H1 (cell line): ENCODE results near the gene MBNL2. TPM values are rescaled to one million over a fixed set of nuclear protein-coding genes. Genes with fewer than 3 reads are reported as not detected.

Source experiments
- CTCF ChIA-PET: fragments of 300-600 bp; sonication (Branson Sonifier 250); formaldehyde crosslinking; loops from one replicate; lab custom pipeline; 2021; ENCODE audit not compliant: partially characterized antibody; lab: Charles Lee
- POLR2A ChIA-PET: fragments of 300-600 bp; sonication (Branson Sonifier 250); formaldehyde crosslinking; loops from one replicate; lab custom pipeline; 2021; ENCODE audit warnings: inconsistent platforms; ENCODE audit not compliant: partially characterized antibody; lab: Charles Lee
- DNase-seq, 2 experiments: peaks; one replicate each; pipeline versions ENCODE4 v3.0.0 to v3.0.0-alpha.2; 2010 to 2022; ENCODE audit warnings: low spot score in 2 of 2, low read depth in 1 of 2, mixed read lengths in 1 of 2
- FAIRE-seq: peaks from 2 replicates; lab custom pipeline; 2011; peaks lifted over from hg19 to GRCh38; lab: Jason Lieb, UNC
- H2AFZ ChIP-seq: 2 replicates; pipeline ENCODE4 v1.8.1; 2012; ENCODE audit warnings: low read length, inconsistent platforms
- H2AK5ac ChIP-seq: 2 replicates; pipeline ENCODE4 v1.6.1; 2013; ENCODE audit warnings: low read depth, low read length
- H2BK120ac ChIP-seq: replicated peaks from 2 replicates; pipeline ENCODE3; 2013; ENCODE audit warnings: low read depth, low read length, inconsistent platforms
- H2BK12ac ChIP-seq: 2 replicates; pipeline ENCODE4 v1.6.1; 2013; ENCODE audit warnings: low read depth, low read length
- H2BK15ac ChIP-seq: 2 replicates; pipeline ENCODE4 v1.6.1; 2013; ENCODE audit warnings: low read length
- H2BK20ac ChIP-seq: 2 replicates; pipeline ENCODE4 v1.6.1; 2013; ENCODE audit warnings: low read length
- H2BK5ac ChIP-seq: 2 replicates; pipeline ENCODE4 v1.6.1; 2013; ENCODE audit warnings: low read depth, low read length
- H3K14ac ChIP-seq: 2 replicates; pipeline ENCODE4 v1.6.1; 2013; ENCODE audit warnings: inconsistent platforms; ENCODE audit not compliant: insufficient read length
- H3K18ac ChIP-seq: 2 replicates; pipeline ENCODE4 v1.6.1; 2013; ENCODE audit warnings: low read length; ENCODE audit errors: extremely low read depth
- H3K23ac ChIP-seq: 2 replicates; pipeline ENCODE4 v1.6.1; 2013; ENCODE audit warnings: inconsistent platforms; ENCODE audit not compliant: insufficient read length
- H3K23me2 ChIP-seq: 2 replicates; pipeline ENCODE4 v1.6.1; 2013; ENCODE audit warnings: low read depth, low read length
- H3K27ac ChIP-seq: 2 replicates; pipeline ENCODE4 v1.6.1; 2011; ENCODE audit warnings: low read depth, low read length, inconsistent platforms
- H3K27me3 ChIP-seq, 4 experiments: replicated peaks in 1 of 4; 1 replicate in 1 of 4; 2 replicates in 3 of 4; pipeline versions ENCODE4 v1.6.1 to v1.8.1; 2011 to 2013; ENCODE audit warnings: low read length in 3 of 4, mild to moderate bottlenecking in 3 of 4, inconsistent platforms in 2 of 4, mixed read lengths in 2 of 4, moderate library complexity in 1 of 4; ENCODE audit not compliant: control insufficient read depth in 3 of 4, insufficient read depth in 3 of 4; ENCODE audit errors: extremely low read depth in 1 of 4
- H3K36me3 ChIP-seq, 4 experiments: 2 replicates each; pipeline versions ENCODE4 v1.6.1 to v1.8.1; 2011 to 2013; ENCODE audit warnings: mild to moderate bottlenecking in 4 of 4, low read length in 3 of 4, moderate library complexity in 2 of 4, control low read depth in 1 of 4, inconsistent platforms in 1 of 4; ENCODE audit not compliant: insufficient read depth in 4 of 4, control insufficient read depth in 2 of 4
- H3K4ac ChIP-seq: replicated peaks from 2 replicates; pipeline ENCODE3; 2013; ENCODE audit warnings: low read length, low read depth, mixed read lengths, inconsistent platforms; ENCODE audit not compliant: insufficient read length
- H3K4me1 ChIP-seq, 4 experiments: replicated peaks in 1 of 4; 1 replicate in 1 of 4; 2 replicates in 3 of 4; pipeline versions ENCODE4 v1.6.1 to v1.8.1; 2011 to 2013; ENCODE audit warnings: low read length in 3 of 4, inconsistent platforms in 2 of 4, mixed read lengths in 1 of 4; ENCODE audit not compliant: insufficient read depth in 4 of 4, control insufficient read depth in 3 of 4
- H3K4me2 ChIP-seq, 2 experiments: 2 replicates each; pipeline versions ENCODE4 v1.6.1 to v1.8.1; 2011 to 2013; ENCODE audit warnings: low read depth in 2 of 2, low read length in 2 of 2, control low read depth in 1 of 2, inconsistent platforms in 1 of 2, mild to moderate bottlenecking in 1 of 2; ENCODE audit not compliant: insufficient read depth in 1 of 2
- H3K4me3 ChIP-seq, 4 experiments: fragments of 200-600, 300-600 bp in 1 of 4; sonication (generic), shearing (Covaris generic), sonication (Bioruptor Twin) in 1 of 4; 2 replicates each; pipeline versions ENCODE4 v1.5.1 to v1.8.1; 2011 to 2016; ENCODE audit warnings: low read length in 4 of 4, low read depth in 3 of 4, control low read depth in 2 of 4, inconsistent platforms in 2 of 4, mild to moderate bottlenecking in 2 of 4, mixed read lengths in 1 of 4, moderate library complexity in 1 of 4; ENCODE audit not compliant: insufficient read depth in 2 of 4; ENCODE audit errors: extremely low read depth in 1 of 4
- H3K56ac ChIP-seq: replicated peaks from 2 replicates; pipeline ENCODE3; 2013; ENCODE audit warnings: low read depth, mild to moderate bottlenecking, mixed read lengths, low read length, inconsistent platforms; ENCODE audit not compliant: insufficient read length
- H3K79me1 ChIP-seq: 2 replicates; pipeline ENCODE4 v1.6.1; 2013; ENCODE audit warnings: low read depth, low read length, control low read depth
- H3K79me2 ChIP-seq, 2 experiments: 2 replicates each; pipeline versions ENCODE4 v1.6.1 to v1.8.1; 2012 to 2013; ENCODE audit warnings: low read length in 2 of 2, mild to moderate bottlenecking in 2 of 2, inconsistent platforms in 1 of 2; ENCODE audit not compliant: insufficient read depth in 2 of 2, control insufficient read depth in 1 of 2
- H3K9ac ChIP-seq, 4 experiments: replicated peaks in 1 of 4; 1 replicate in 1 of 4; 2 replicates in 3 of 4; pipeline versions ENCODE4 v1.6.1 to v1.8.1; 2011 to 2013; ENCODE audit warnings: low read depth in 3 of 4, low read length in 3 of 4, control low read depth in 2 of 4, mild to moderate bottlenecking in 2 of 4, moderate library complexity in 2 of 4, inconsistent platforms in 1 of 4; ENCODE audit errors: extremely low read depth in 1 of 4
- H3K9me3 ChIP-seq, 2 experiments: 2 replicates each; pipeline versions ENCODE4 v1.6.1 to v1.8.1; 2012 to 2013; ENCODE audit warnings: mild to moderate bottlenecking in 2 of 2, moderate library complexity in 2 of 2, control low read depth in 1 of 2, inconsistent platforms in 1 of 2, low read depth in 1 of 2, low read length in 1 of 2, mixed read lengths in 1 of 2; ENCODE audit not compliant: insufficient read depth in 2 of 2
- H4K20me1 ChIP-seq, 2 experiments: replicated peaks in 1 of 2; 2 replicates each; pipeline versions ENCODE3 to v1.8.1; 2011 to 2013; ENCODE audit warnings: inconsistent platforms in 2 of 2, low read length in 2 of 2, mild to moderate bottlenecking in 1 of 2; ENCODE audit not compliant: insufficient read depth in 2 of 2, control insufficient read depth in 1 of 2
- H4K5ac ChIP-seq: 2 replicates; pipeline ENCODE4 v1.6.1; 2013; ENCODE audit warnings: low read length, low read depth, mixed read lengths, inconsistent platforms; ENCODE audit not compliant: insufficient read length
- H4K8ac ChIP-seq: 2 replicates; pipeline ENCODE4 v1.8.0; 2013; ENCODE audit warnings: mild to moderate bottlenecking, moderate library complexity, low read length, inconsistent platforms; ENCODE audit not compliant: insufficient read depth; ENCODE audit errors: extremely low read depth
- H4K91ac ChIP-seq: replicated peaks from 2 replicates; pipeline ENCODE3; 2013; ENCODE audit warnings: low read length, mixed read lengths, inconsistent platforms; ENCODE audit not compliant: insufficient read length
- CEBPB ChIP-seq: IDR thresholded peaks from 2 replicates; pipeline ENCODE4 v1.6.1; 2012; ENCODE audit warnings: low read depth, low read length
- EP300 ChIP-seq, 2 experiments: IDR thresholded peaks; 1 replicate in 1 of 2; 2 replicates in 1 of 2; pipeline ENCODE4 v1.6.1; 2011 to 2012; ENCODE audit warnings: low read depth in 2 of 2, low read length in 2 of 2, mild to moderate bottlenecking in 2 of 2, borderline replicate concordance in 1 of 2, inconsistent platforms in 1 of 2, moderate library complexity in 1 of 2
- JUN ChIP-seq: IDR thresholded peaks from 2 replicates; pipeline ENCODE4 v1.6.1; 2011; ENCODE audit warnings: low read depth, mild to moderate bottlenecking, improper control_type of control experiment, low read length
- KDM4A ChIP-seq: IDR thresholded peaks from one replicate; pipeline ENCODE4 v1.7.1; 2012; ENCODE audit warnings: low read depth, mild to moderate bottlenecking, moderate library complexity, low read length, inconsistent platforms; ENCODE audit not compliant: severe bottlenecking
- POLR2AphosphoS5 ChIP-seq: IDR thresholded peaks from 2 replicates; pipeline ENCODE4 v1.6.1; 2011; ENCODE audit warnings: low read depth, low read length
- RAD21 ChIP-seq, 2 experiments: IDR thresholded peaks in 1 of 2; conservative IDR thresholded peaks in 1 of 2; 2 replicates each; pipeline ENCODE4 v1.6.1; 2011; ENCODE audit warnings: low read depth in 2 of 2, low read length in 2 of 2, improper control_type of control experiment in 1 of 2, inconsistent platforms in 1 of 2, mild to moderate bottlenecking in 1 of 2, moderate library complexity in 1 of 2
- RFX5 ChIP-seq: IDR thresholded peaks from 2 replicates; pipeline ENCODE4 v1.6.1; 2011; ENCODE audit warnings: low read depth, low read length, improper control_type of control experiment, borderline replicate concordance
- RXRA ChIP-seq: IDR thresholded peaks from 2 replicates; pipeline ENCODE4 v1.6.1; 2011; ENCODE audit warnings: low read depth, mild to moderate bottlenecking, low read length, moderate library complexity; ENCODE audit not compliant: insufficient read depth
- SP1 ChIP-seq: IDR thresholded peaks from 2 replicates; pipeline ENCODE4 v1.6.1; 2011; ENCODE audit warnings: low read depth, low read length
- SP4 ChIP-seq: IDR thresholded peaks from 2 replicates; pipeline ENCODE4 v1.6.1; 2012; ENCODE audit warnings: low read length, inconsistent platforms
- TAF1 ChIP-seq: IDR thresholded peaks from 2 replicates; pipeline ENCODE4 v1.6.1; 2011; ENCODE audit warnings: mild to moderate bottlenecking, low read depth, low read length
- WGBS, 2 experiments: shearing (Covaris generic) in 1 of 2; methylation state at CpG; one replicate each; pipeline versions ENCODE4 v1.1.6 to v1.1.7; 2013 to 2015; ENCODE audit warnings: low lambda C conversion rate in 2 of 2, mixed read lengths in 2 of 2, inconsistent platforms in 1 of 2, low coverage in 1 of 2, missing lambda C conversion rate in 1 of 2; ENCODE audit not compliant: insufficient replicate concordance in 2 of 2, insufficient coverage in 1 of 2, insufficient read length in 1 of 2; ENCODE audit errors: extremely low coverage in 1 of 2, missing lambda C conversion rate in 1 of 2; 5-methylcytosine and 5-hydroxymethylcytosine counted together
- polyA plus RNA-seq, 7 experiments: library from polyadenylated mRNA; depleted of rRNA in 3 of 7; stranded (reverse) in 5 of 7; unstranded in 2 of 7; fragments of >200 nt in 5 of 7; fragments of 200-250 nt in 2 of 7; gene quantifications; 1 replicate in 5 of 7; 2 replicates in 1 of 7; 4 replicates in 1 of 7; pipeline versions ENCODE4 v1.2.1 to v1.2.3, GENCODE V29; 2011 to 2013; ENCODE audit warnings: missing spikeins in 2 of 7, mixed read lengths in 2 of 7
- total RNA-seq: library from RNA; stranded (reverse); fragmentation: NEBNext Ultra II Directional; extraction: Animal tissue kit (Norgen Biotek cat#: 25700); gene quantifications from 2 replicates; pipeline ENCODE4 v1.2.1, GENCODE V29; 2021

MBNL2 gene
- total and polyA plus RNA-seq, 2 of the 8 experiments (the other 6 are each of a cell fraction or from before 2014, with no cell fraction given) = 1.0 to 2.6 TPM

GRCh38 chr13:97235549-97236231, 13.6 kb downstream of the MBNL2 start:
- H2BK20ac ChIP-seq = no peak overlapping the region
- no peaks in the 10 kb centered on the region for H3K9me3 ChIP-seq
- H3K27ac ChIP-seq = no peak overlapping the region
- no peak overlapping the region for H3K23ac ChIP-seq
- H4K91ac ChIP-seq = no peak overlapping the region
- no peaks in the 10 kb centered on the region for H3K79me1 ChIP-seq
- H3K4ac ChIP-seq = no peak overlapping the region
- no peak overlapping the region for H2BK120ac ChIP-seq
- no peak overlapping the region for H2BK5ac ChIP-seq
- ChIA-PET CTCF (interaction anchor here (1.6 kb wide), 2 partner anchors 12 to 24 kb away, joined by 4 to 8 read pairs; no protein-coding TSS in a partner anchor), POLR2A (no interaction called here)
- DNase-seq (no peak), FAIRE-seq (no peak)
- H3K4me2 ChIP-seq = no peak overlapping the region
- peaks cover 2 to 6% (median 3%) of the 10 kb centered on the region in 4 experiments; a peak in 4 of 7 replicates for H3K4me1 ChIP-seq
- H4K20me1 ChIP-seq = peaks cover 3 to 8% of the 10 kb centered on the region in 2 experiments
- no peak overlapping the region for H4K8ac ChIP-seq
- H3K14ac ChIP-seq = no peak overlapping the region
- TF ChIP-seq TAF1 (no peak), EP300 (IDR thresholded peaks at IDR 0.05; ENCODE audit: borderline replicate concordance in 1 of 2, low read depth in 2 of 2, low read length in 2 of 2) (no peak), KDM4A (no peak), JUN (no peak), CEBPB (no peak), POLR2AphosphoS5 (no peak), RAD21 (IDR thresholded peaks at IDR 0.05 in 1 of 2, conservative IDR thresholded peaks at IDR 0.05 in 1 of 2; ENCODE audit: low read depth in 2 of 2, low read length in 2 of 2) (no peak), SP1 (no peak), SP4 (no peak), RFX5 (no peak), RXRA (no peak)
- H3K27me3 ChIP-seq = peaks cover 13 to 50% (median 38%) of the 10 kb centered on the region in 4 experiments
- WGBS, 2 experiments = 96 to 100% methylated on average over 1 to 18 of the region's 18 CpGs
- H3K18ac ChIP-seq = no peak overlapping the region
- no peaks in the 10 kb centered on the region for H3K36me3 ChIP-seq
- H3K23me2 ChIP-seq = no peaks in the 10 kb centered on the region
- no peak overlapping the region for H4K5ac ChIP-seq
- no peak overlapping the region for H3K56ac ChIP-seq
- H2AK5ac ChIP-seq = no peak overlapping the region
- no peaks in the 10 kb centered on the region for H3K79me2 ChIP-seq
- no peak overlapping the region for H3K4me3 ChIP-seq
- no peak overlapping the region for H2BK15ac ChIP-seq
- no peak overlapping the region for H3K9ac ChIP-seq
- H2BK12ac ChIP-seq = no peak overlapping the region
- no peak overlapping the region for H2AFZ ChIP-seq
